HFFc6 (cell line): ENCODE data around the gene OGN. TPM values are rescaled to one million over a fixed set of nuclear protein-coding genes. Genes with fewer than 3 reads are reported as not detected.

Source experiments
- DNase-seq: peaks from one replicate; pipeline ENCODE4 v3.0.0-alpha.2; 2018
- H3K27ac Mint-ChIP-seq: 2 replicates; pipeline ENCODE4 v1.8.0; 2020; ENCODE audit warnings: mild to moderate bottlenecking, mixed read lengths
- H3K27me3 Mint-ChIP-seq: 2 replicates; pipeline ENCODE4 v1.8.0; 2021; ENCODE audit warnings: mild to moderate bottlenecking, moderate library complexity, mixed read lengths; ENCODE audit not compliant: insufficient read depth
- H3K36me3 Mint-ChIP-seq: 2 replicates; pipeline ENCODE4 v1.8.0; 2021; ENCODE audit warnings: low read depth, mixed read lengths
- H3K4me1 Mint-ChIP-seq: 2 replicates; pipeline ENCODE4 v1.8.0; 2020; ENCODE audit warnings: low read depth, mixed read lengths
- H3K4me3 Mint-ChIP-seq: 2 replicates; pipeline ENCODE4 v1.8.0; 2020; ENCODE audit warnings: mild to moderate bottlenecking, moderate library complexity, mixed read lengths
- H3K9me3 Mint-ChIP-seq: 2 replicates; pipeline ENCODE4 v1.8.0; 2020; ENCODE audit warnings: mild to moderate bottlenecking, mixed read lengths
- CTCF ChIP-seq: fragments of 200-600 bp; sonication (generic); IDR thresholded peaks from 2 replicates; pipeline ENCODE4 v1.5.0; 2021; ENCODE audit warnings: antibody characterized with exemption, mild to moderate bottlenecking
- total RNA-seq, 6 experiments: library from RNA; stranded (reverse); fragmentation: NEBNext Ultra II Directional; extraction: Animal tissue kit (Norgen Biotek cat#: 25700); gene quantifications; 2 replicates in 1 of 6; 3 replicates in 5 of 6; pipeline ENCODE4 v1.2.3, GENCODE V29; 2021

OGN gene
- total RNA-seq, 6 experiments from 2014 or later: 0.12 TPM; not detected in 5

GRCh38 chr9:92426501-92427145, 22.2 kb upstream of the OGN start:
- no peak for TF ChIP-seq CTCF
- DNase-seq: no peak
- H3K27me3 Mint-ChIP-seq: no peaks in the 10 kb centered on the region; the same call in 1 of the 2 replicates
- no peaks in the 10 kb centered on the region; the same call in 1 of the 2 replicates for H3K36me3 Mint-ChIP-seq
- H3K27ac Mint-ChIP-seq: no peak overlapping the region
- peaks cover 33% of the 10 kb centered on the region for H3K4me1 Mint-ChIP-seq
- no peaks in the 10 kb centered on the region for H3K9me3 Mint-ChIP-seq
- no peak overlapping the region for H3K4me3 Mint-ChIP-seq

- no peak for TF ChIP-seq CTCF
- H3K9me3 Mint-ChIP-seq: no peaks in the 10 kb centered on the region
- peak; percentile 17 for DNase-seq
- no peaks in the 10 kb centered on the region; the same call in 1 of the 2 replicates for H3K36me3 Mint-ChIP-seq
- H3K27ac Mint-ChIP-seq: peak overlapping the region; percentile 84
- no peaks in the 10 kb centered on the region; the same call in 1 of the 2 replicates for H3K27me3 Mint-ChIP-seq
- peaks cover 33% of the 10 kb centered on the region for H3K4me1 Mint-ChIP-seq
- H3K4me3 Mint-ChIP-seq: peak overlapping the region; percentile 20; the same call in 1 of the 2 replicates
Measured at GRCh38 chr9:92425474-92425873, 21.1 kb upstream of the OGN start.

- DNase-seq: no peak
- peak within 1 kb of the TSS; percentile 53 for H3K4me3 Mint-ChIP-seq
- no peaks in the 10 kb centered on the region for H3K36me3 Mint-ChIP-seq
- peak within 1 kb of the TSS; percentile 84 for H3K27ac Mint-ChIP-seq
- no peaks in the 10 kb centered on the region; the same call in 1 of the 2 replicates for H3K27me3 Mint-ChIP-seq
- TF ChIP-seq CTCF: no peak
- H3K9me3 Mint-ChIP-seq: no peaks in the 10 kb centered on the region
- H3K4me1 Mint-ChIP-seq: peaks cover 33% of the 10 kb centered on the region
Measured at GRCh38 chr9:92424340-92424739, 20.0 kb upstream of the OGN start, which contains the start of gene OMD. OMD (minus strand) TSS chr9:92424471; CDS start chr9:92417558, 6,913 bp downstream.

- no peak for TF ChIP-seq CTCF
- Mint-ChIP-seq H3K27ac (no peak overlapping the region), H3K27me3 (no peaks in the 10 kb centered on the region; the same call in 1 of the 2 replicates), H3K4me3 (no peak overlapping the region), H3K4me1 (peaks cover 33% of the 10 kb centered on the region), H3K9me3 (no peaks in the 10 kb centered on the region), H3K36me3 (no peaks in the 10 kb centered on the region)
- no peak for DNase-seq
Measured at GRCh38 chr9:92423612-92424011, 19.2 kb upstream of the OGN start.

GRCh38 chr9:92422611-92423338, 18.4 kb upstream of the OGN start:
- no peak for DNase-seq
- Mint-ChIP-seq H3K27me3 (no peaks in the 10 kb centered on the region), H3K4me1 (peaks cover 33% of the 10 kb centered on the region), H3K9me3 (no peaks in the 10 kb centered on the region), H3K4me3 (no peak overlapping the region), H3K27ac (no peak overlapping the region), H3K36me3 (no peaks in the 10 kb centered on the region)
- TF ChIP-seq CTCF: no peak
